NT2/D1 (cell line): Measurements from ENCODE around the gene FOXG1.

ENCODE experiments used
- YY1 ChIP-seq: IDR thresholded peaks from 2 replicates; pipeline ENCODE4 v1.6.1; 2011; ENCODE audit not compliant: insufficient read length, insufficient read depth
- ZNF274 ChIP-seq: IDR thresholded peaks from 2 replicates; pipeline ENCODE4 v1.6.1; 2011; ENCODE audit warnings: mild to moderate bottlenecking, low read depth, low read length

GRCh38 chr14:28757786-28758185 is 8.8 kb upstream of the FOXG1 start:
- TF ChIP-seq ZNF274 (no peak), YY1 (no peak)
